Epithelial cell of proximal tubule (primary cell): ENCODE measurements around the gene TMPRSS11E. TPM values are rescaled to one million over a fixed set of nuclear protein-coding genes. Genes with fewer than 3 reads are reported as not detected.

Experiments used
- DNase-seq: peaks from one replicate; pipeline ENCODE4 v3.0.0-alpha.2; 2011; ENCODE audit warnings: low read depth
- H3K4me3 ChIP-seq: 2 replicates; pipeline ENCODE4 v1.5.1; 2011; ENCODE audit warnings: low read depth, mild to moderate bottlenecking, low read length
- total RNA-seq: library from RNA; depleted of rRNA; stranded (reverse); fragments of >200 nt; gene quantifications from 2 replicates; pipeline ENCODE4 v1.2.3, GENCODE V29; 2015
- TF ChIP-seq, protein P1 (sequence below): conservative IDR thresholded peaks from 2 replicates; pipeline ENCODE4 v1.5.1; 2012; ENCODE audit warnings: low read depth, mild to moderate bottlenecking, low read length

TMPRSS11E gene
- total RNA-seq, 1 donor from 2014 or later, result 0.17 TPM

DNA sequence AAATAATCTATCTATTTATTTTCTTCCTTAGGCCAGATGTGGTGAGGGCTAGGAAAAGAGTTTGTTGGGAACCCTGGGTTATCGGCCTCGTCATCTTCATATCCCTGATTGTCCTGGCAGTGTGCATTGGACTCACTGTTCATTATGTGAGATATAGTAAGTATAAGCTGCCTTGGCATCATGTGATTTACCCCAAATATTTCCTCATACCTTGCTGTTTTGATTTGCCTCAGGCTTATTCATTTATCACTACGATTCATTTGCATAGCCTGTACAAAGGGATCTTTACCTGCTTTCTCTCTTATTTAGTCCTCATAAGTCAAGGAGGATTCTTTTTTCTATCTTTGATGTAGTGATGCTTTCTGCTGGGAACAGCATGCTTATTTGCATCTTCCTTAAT lies 14.5 kb downstream of the TMPRSS11E start:
- H3K4me3 ChIP-seq, result no peak overlapping the region
- no peak for DNase-seq
- TF ChIP-seq, protein P1, sequence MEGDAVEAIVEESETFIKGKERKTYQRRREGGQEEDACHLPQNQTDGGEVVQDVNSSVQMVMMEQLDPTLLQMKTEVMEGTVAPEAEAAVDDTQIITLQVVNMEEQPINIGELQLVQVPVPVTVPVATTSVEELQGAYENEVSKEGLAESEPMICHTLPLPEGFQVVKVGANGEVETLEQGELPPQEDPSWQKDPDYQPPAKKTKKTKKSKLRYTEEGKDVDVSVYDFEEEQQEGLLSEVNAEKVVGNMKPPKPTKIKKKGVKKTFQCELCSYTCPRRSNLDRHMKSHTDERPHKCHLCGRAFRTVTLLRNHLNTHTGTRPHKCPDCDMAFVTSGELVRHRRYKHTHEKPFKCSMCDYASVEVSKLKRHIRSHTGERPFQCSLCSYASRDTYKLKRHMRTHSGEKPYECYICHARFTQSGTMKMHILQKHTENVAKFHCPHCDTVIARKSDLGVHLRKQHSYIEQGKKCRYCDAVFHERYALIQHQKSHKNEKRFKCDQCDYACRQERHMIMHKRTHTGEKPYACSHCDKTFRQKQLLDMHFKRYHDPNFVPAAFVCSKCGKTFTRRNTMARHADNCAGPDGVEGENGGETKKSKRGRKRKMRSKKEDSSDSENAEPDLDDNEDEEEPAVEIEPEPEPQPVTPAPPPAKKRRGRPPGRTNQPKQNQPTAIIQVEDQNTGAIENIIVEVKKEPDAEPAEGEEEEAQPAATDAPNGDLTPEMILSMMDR, result no peak

DNA sequence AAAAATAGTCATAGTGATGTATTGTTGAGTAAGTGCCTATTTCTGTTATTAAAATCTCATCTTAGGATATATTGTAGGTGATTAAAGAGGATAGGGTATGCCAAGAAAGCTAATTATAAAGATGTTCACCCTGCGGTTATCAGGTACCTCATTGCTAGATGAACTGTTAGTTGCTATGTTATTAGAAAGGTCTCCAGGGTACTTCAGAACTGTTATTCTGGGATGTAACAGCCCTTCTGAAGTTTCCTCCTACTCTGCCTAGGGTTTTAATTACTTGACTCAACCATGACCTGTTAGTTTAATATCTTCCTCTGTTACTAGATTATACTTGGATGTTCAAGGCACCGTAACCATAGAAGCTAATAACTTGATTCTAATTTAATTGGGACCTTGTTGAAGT lies 15.4 kb downstream of the TMPRSS11E start:
- TF ChIP-seq, protein P1, result no peak

DNA sequence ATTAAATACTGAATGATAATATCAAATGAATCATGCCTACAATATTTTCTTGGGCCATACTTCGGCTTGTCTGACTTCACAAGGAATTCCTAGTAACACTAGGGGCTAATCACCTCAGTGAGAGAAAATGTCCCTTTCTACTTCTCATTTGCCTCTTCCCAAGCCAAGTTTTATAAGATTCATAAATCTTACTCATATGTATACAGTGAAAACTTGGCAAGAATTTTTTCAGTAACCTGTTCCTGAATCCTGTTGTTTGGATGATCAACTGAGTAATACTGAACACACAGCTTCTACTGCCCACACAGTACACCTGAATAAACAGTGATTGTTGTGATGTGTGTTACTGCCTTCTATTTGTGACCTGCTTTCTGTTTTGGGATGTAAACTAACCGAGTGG lies 16.5 kb downstream of the TMPRSS11E start:
- TF ChIP-seq, protein P1, result no peak
- DNase-seq, result no peak
- H3K4me3 ChIP-seq, result no peak overlapping the region

More for the DNA sequence above, 15.4 kb downstream of the TMPRSS11E start:
- no peak overlapping the region for H3K4me3 ChIP-seq
- no peak for DNase-seq

DNA sequence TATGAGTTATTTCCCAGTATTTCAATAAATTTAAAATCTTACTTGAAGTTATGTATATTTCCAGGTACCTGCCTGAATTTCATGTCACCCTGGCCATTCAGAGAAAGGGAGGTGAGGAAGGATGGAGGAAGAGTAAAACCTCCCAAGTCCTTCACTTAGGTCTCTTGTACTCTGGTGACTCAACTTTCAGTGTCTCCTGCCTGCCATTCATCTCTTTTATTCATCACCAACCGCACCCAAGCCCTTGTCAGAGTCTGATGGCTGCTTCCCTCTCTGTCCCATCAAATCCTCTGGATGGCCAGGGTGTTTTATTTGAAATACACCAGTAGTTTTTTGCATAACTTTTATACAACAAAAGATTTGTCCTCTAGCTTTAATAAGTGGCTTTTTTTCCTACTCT lies 17.8 kb downstream of the TMPRSS11E start:
- DNase-seq, result no peak
- H3K4me3 ChIP-seq, result no peak overlapping the region
- TF ChIP-seq, protein P1, result no peak

DNA sequence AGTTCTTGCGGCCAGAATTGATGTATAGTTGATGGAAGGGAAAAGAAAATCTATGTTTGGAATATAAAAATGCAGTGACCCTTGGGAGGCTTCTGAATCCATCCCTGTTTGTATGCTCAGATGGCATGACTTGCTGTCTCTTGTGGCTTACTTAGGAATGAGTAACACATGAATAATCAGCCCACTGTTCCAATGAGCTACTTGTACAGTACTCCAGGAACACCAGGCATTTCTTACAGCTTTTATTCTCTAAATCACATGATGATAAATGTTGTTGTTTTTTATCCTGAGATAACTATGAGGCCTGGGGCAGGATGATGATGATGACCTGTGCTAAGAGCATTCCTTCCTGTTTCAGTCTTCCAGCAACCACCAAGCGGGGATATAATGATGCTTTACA lies 18.9 kb downstream of the TMPRSS11E start:
- TF ChIP-seq, protein P1, result no peak
- peak; percentile 87 for DNase-seq
- no peak overlapping the region for H3K4me3 ChIP-seq

DNA sequence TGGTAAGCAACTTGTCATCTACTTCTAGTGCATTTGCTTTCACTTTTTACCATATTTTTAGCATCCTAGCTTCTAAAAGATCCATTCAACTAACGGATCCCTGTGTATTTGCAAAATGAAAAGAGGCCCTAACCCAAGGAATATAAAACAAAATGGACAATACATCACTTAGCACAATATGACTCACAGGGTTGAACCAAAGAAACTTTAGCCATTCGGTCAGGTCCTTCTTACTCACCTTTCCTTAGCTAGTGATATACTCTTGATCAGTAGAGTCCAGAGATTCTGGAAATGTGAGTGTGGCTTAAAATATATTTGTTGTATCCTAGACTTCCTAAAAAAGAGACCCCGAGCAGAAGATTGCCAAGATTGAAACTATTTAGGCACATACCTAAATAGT lies 19.5 kb downstream of the TMPRSS11E start:
- DNase-seq, result peak; percentile 39
- TF ChIP-seq, protein P1, result no peak
- H3K4me3 ChIP-seq, result no peak overlapping the region

DNA sequence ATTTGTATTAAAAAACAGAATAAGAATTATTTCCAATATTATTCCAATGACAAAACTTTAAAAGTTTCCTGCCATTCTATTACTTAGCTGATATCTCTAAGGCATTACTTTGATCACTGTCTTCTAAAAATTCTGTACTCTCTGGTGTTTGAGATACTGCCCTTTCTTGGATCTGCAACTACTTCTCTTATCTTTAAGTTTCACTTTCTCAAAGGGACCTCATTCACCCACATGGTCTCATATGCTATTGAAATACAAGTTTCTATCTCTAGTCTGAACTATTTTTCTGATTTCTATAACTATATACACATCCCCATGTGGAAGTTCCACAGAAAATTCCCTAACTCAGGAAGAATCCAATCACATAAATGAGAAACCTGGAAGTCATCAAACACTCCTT lies 22.2 kb downstream of the TMPRSS11E start:
- no peak for DNase-seq
- H3K4me3 ChIP-seq, result no peak overlapping the region
- TF ChIP-seq, protein P1, result no peak
